Measurements from ENCODE around the gene EZR. TPM values are rescaled to one million over a fixed set of nuclear protein-coding genes. Genes with fewer than 3 reads are reported as not detected.

The EZR gene
- total and polyA plus RNA-seq, 9 of the 15 experiments (the other 6 are each of a cell fraction or from before 2014, with no cell fraction given), result 36.5 to 162 (median 104) TPM

GRCh38 chr6:158854214-158855101 lies 35.3 kb upstream of the EZR start (continued):
- 0 out of 2 replicates have a peak, but pooled peaks have one; percentile 61 for TF ChIP-seq MYNN (IDR thresholded peaks at IDR 0.05)
- TF ChIP-seq MYNN (CRISPR knock-in tag; IDR thresholded peaks at IDR 0.05), result no peak
- peak; percentile 55 for TF ChIP-seq ZFX (CRISPR knock-in tag; IDR thresholded peaks at IDR 0.05)
- TF ChIP-seq ZEB2 (IDR thresholded peaks at IDR 0.05), result peak; percentile 85
- TF ChIP-seq ZC3H11A (IDR thresholded peaks at IDR 0.05; ENCODE audit: low read depth, low read length), result no peak
- TF ChIP-seq HDGF (IDR thresholded peaks at IDR 0.05), result peak; percentile 82
- peak; percentile 18; the same call in 1 of the 2 replicates for TF ChIP-seq RBFOX2 (IDR thresholded peaks at IDR 0.05; ENCODE audit: low read depth, low read length)
- TF ChIP-seq ZNF124 (CRISPR knock-in tag; IDR thresholded peaks at IDR 0.05), result no peak
- no peak for TF ChIP-seq SIN3A (IDR thresholded peaks at IDR 0.05; ENCODE audit: borderline replicate concordance in 2 of 2, control insufficient read depth in 1 of 2, low read depth in 2 of 2, low read length in 2 of 2)
- peak; percentile 94 for TF ChIP-seq BACH1 (tag; IDR thresholded peaks at IDR 0.05)
- TF ChIP-seq GATAD2A (IDR thresholded peaks at IDR 0.05), result peak; percentile 84; the same call in 1 of the 2 replicates
- TF ChIP-seq, protein P1, sequence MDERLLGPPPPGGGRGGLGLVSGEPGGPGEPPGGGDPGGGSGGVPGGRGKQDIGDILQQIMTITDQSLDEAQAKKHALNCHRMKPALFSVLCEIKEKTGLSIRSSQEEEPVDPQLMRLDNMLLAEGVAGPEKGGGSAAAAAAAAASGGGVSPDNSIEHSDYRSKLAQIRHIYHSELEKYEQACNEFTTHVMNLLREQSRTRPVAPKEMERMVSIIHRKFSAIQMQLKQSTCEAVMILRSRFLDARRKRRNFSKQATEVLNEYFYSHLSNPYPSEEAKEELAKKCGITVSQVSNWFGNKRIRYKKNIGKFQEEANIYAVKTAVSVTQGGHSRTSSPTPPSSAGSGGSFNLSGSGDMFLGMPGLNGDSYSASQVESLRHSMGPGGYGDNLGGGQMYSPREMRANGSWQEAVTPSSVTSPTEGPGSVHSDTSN (CRISPR knock-in tag; IDR thresholded peaks at IDR 0.05; ENCODE audit: low read depth), result no peak
- TF ChIP-seq, protein P1 (tag; conservative IDR thresholded peaks at IDR 0.05; ENCODE audit: low read depth), result 0 out of 2 replicates have a peak, but pooled peaks have one; percentile 8
- peak; percentile 44; the same call in 1 of the 2 replicates for TF ChIP-seq FOXO4 (CRISPR knock-in tag; IDR thresholded peaks at IDR 0.05)
- no peak for TF ChIP-seq ZNF143 (CRISPR knock-in tag; IDR thresholded peaks at IDR 0.05)
- TF ChIP-seq IRF2 (CRISPR knock-in tag; IDR thresholded peaks at IDR 0.05), result no peak
- TF ChIP-seq HIVEP1 (CRISPR knock-in tag; IDR thresholded peaks at IDR 0.05), result no peak
- TF ChIP-seq ZBTB8A (IDR thresholded peaks at IDR 0.05; ENCODE audit: partially characterized antibody), result peak; percentile 30
- TF ChIP-seq JUN (IDR thresholded peaks at IDR 0.05; ENCODE audit: borderline replicate concordance, low read depth, low read length), result peak; percentile 57; the same call in 1 of the 2 replicates
- no peak for TF ChIP-seq JUN (CRISPR knock-in tag; IDR thresholded peaks at IDR 0.05; ENCODE audit: borderline replicate concordance)
- TF ChIP-seq ARNT (IDR thresholded peaks at IDR 0.05), result no peak; a peak in 3 of 4 replicates
- TF ChIP-seq ZBTB5 (IDR thresholded peaks at IDR 0.05), result no peak
